GM18499 (cell line): ENCODE results near the gene TOLLIP.

Source experiments
- ATAC-seq: cut with Tn5 transposase; IDR thresholded peaks from one replicate; pipeline ENCODE4 v1.9.1; 2021; ENCODE audit warnings: moderate number of reproducible peaks; ENCODE audit not compliant: insufficient read depth, unreplicated experiment

TOLLIP gene

GRCh38 chr11:1285316-1285744, 24.1 kb downstream of the TOLLIP start:
- ATAC-seq, result no peak

- no peak for ATAC-seq
Observed at GRCh38 chr11:1283906-1284305, 25.5 kb downstream of the TOLLIP start.

GRCh38 chr11:1283091-1283511, 26.3 kb downstream of the TOLLIP start:
- no peak for ATAC-seq

- ATAC-seq, result no peak
Observed at GRCh38 chr11:1281974-1282365, 27.5 kb downstream of the TOLLIP start.

- ATAC-seq, result no peak
Observed at GRCh38 chr11:1281326-1281973, 28.0 kb downstream of the TOLLIP start.

- ATAC-seq, result no peak
Observed at GRCh38 chr11:1280116-1281035, 29.1 kb downstream of the TOLLIP start.

- ATAC-seq, result no peak
Observed at GRCh38 chr11:1279674-1280055, 29.8 kb downstream of the TOLLIP start.

GRCh38 chr11:1278766-1279673, 30.4 kb downstream of the TOLLIP start:
- no peak for ATAC-seq

- ATAC-seq, result no peak
Observed at GRCh38 chr11:1277936-1278512, 31.4 kb downstream of the TOLLIP start.

- ATAC-seq, result no peak
Observed at GRCh38 chr11:1276866-1277615, 32.4 kb downstream of the TOLLIP start.

GRCh38 chr11:1276041-1276790, 33.2 kb downstream of the TOLLIP start:
- ATAC-seq, result no peak

GRCh38 chr11:1275021-1275420, 34.4 kb downstream of the TOLLIP start:
- ATAC-seq, result no peak

- ATAC-seq, result no peak
Observed at GRCh38 chr11:1274501-1274900, 34.9 kb downstream of the TOLLIP start.

GRCh38 chr11:1272531-1272930, 36.9 kb downstream of the TOLLIP start:
- ATAC-seq, result no peak

GRCh38 chr11:1271927-1272326, 37.5 kb downstream of the TOLLIP start:
- ATAC-seq, result no peak

- no peak for ATAC-seq
Observed at GRCh38 chr11:1271406-1271805, 38.0 kb downstream of the TOLLIP start.

- ATAC-seq, result no peak
Observed at GRCh38 chr11:1271002-1271401, 38.4 kb downstream of the TOLLIP start.

GRCh38 chr11:1270476-1270875, 39.0 kb downstream of the TOLLIP start:
- no peak for ATAC-seq

- ATAC-seq, result no peak
Observed at GRCh38 chr11:1269957-1270356, 39.5 kb downstream of the TOLLIP start.
